Endodermal cell (in vitro differentiated cells): Measurements from ENCODE around the gene CIB4. TPM values are rescaled to one million over a fixed set of nuclear protein-coding genes. Genes with fewer than 3 reads are reported as not detected.
A peak's percentile ranks its signal among the peaks of the same experiment; 100 is the strongest.
"Not testable (repeated sequence)": the region's sequence is repeated elsewhere in the genome, so short reads cannot be mapped to it uniquely, and the experiment has no call there.

Source experiments
- DNase-seq: peaks from one replicate; pipeline ENCODE4 v3.0.0-alpha.2; 2017
- H3K27ac ChIP-seq: 2 replicates; pipeline ENCODE4 v1.5.1; 2013; ENCODE audit warnings: mild to moderate bottlenecking, low read depth, low read length, moderate library complexity
- H3K27me3 ChIP-seq: 2 replicates; pipeline ENCODE4 v1.6.1; 2013; ENCODE audit warnings: mild to moderate bottlenecking, low read length, moderate library complexity; ENCODE audit not compliant: insufficient read depth, control insufficient read depth, poor library complexity, severe bottlenecking
- H3K36me3 ChIP-seq: 2 replicates; pipeline ENCODE4 v1.7.0; 2013; ENCODE audit warnings: mild to moderate bottlenecking, low read length, moderate library complexity; ENCODE audit not compliant: control insufficient read depth, insufficient read depth
- H3K4me1 ChIP-seq: one replicate; pipeline ENCODE4 v1.7.0; 2013; ENCODE audit warnings: low read length; ENCODE audit not compliant: control insufficient read depth, insufficient read depth
- H3K4me3 ChIP-seq: 2 replicates; pipeline ENCODE4 v1.5.1; 2013; ENCODE audit warnings: mild to moderate bottlenecking, low read length, moderate library complexity
- H3K9ac ChIP-seq: 2 replicates; pipeline ENCODE4 v1.6.1; 2013; ENCODE audit warnings: mild to moderate bottlenecking, low read length, moderate library complexity; ENCODE audit not compliant: poor library complexity, severe bottlenecking; ENCODE audit errors: extremely low read depth
- H3K9me3 ChIP-seq: 2 replicates; pipeline ENCODE4 v1.6.1; 2013; ENCODE audit warnings: mild to moderate bottlenecking, low read length, moderate library complexity; ENCODE audit not compliant: control insufficient read depth
- H3K27ac Mint-ChIP-seq: 2 replicates; pipeline ENCODE4 v1.8.0; 2020; ENCODE audit warnings: mixed read lengths
- H3K27me3 Mint-ChIP-seq: 2 replicates; pipeline ENCODE4 v1.8.0; 2021; ENCODE audit warnings: mild to moderate bottlenecking, mixed read lengths; ENCODE audit not compliant: insufficient read depth
- H3K36me3 Mint-ChIP-seq: 2 replicates; pipeline ENCODE4 v1.8.0; 2020; ENCODE audit warnings: low read depth, mixed read lengths
- H3K4me1 Mint-ChIP-seq: 2 replicates; pipeline ENCODE4 v1.8.0; 2020; ENCODE audit warnings: mixed read lengths
- H3K4me3 Mint-ChIP-seq: 2 replicates; pipeline ENCODE4 v1.8.0; 2020; ENCODE audit warnings: mild to moderate bottlenecking, moderate library complexity, mixed read lengths
- H3K9me3 Mint-ChIP-seq: 2 replicates; pipeline ENCODE4 v1.8.0; 2020; ENCODE audit warnings: mild to moderate bottlenecking, mixed read lengths
- CTCF ChIP-seq: fragments of 200-600 bp; sonication (generic); conservative IDR thresholded peaks from 2 replicates; pipeline ENCODE4 v1.5.0; 2021; ENCODE audit warnings: antibody characterized with exemption, mild to moderate bottlenecking
- WGBS, 2 experiments: methylation state at CpG; one replicate each; pipeline versions ENCODE4 v1.1.5 to v1.1.7; 2013; ENCODE audit warnings: missing lambda C conversion rate in 2 of 2, mixed read lengths in 1 of 2; ENCODE audit not compliant: insufficient coverage in 1 of 2, insufficient read length in 1 of 2; 5-methylcytosine and 5-hydroxymethylcytosine counted together
- total RNA-seq, 2 donors: library from RNA; stranded (reverse); fragmentation: NEBNext Ultra II Directional in 1 of 2; extraction: Animal tissue kit (Norgen Biotek cat#: 25700) in 1 of 2; gene quantifications; 2 replicates in 1 of 2; 3 replicates in 1 of 2; pipeline ENCODE4 v1.2.1, GENCODE V29; 2021

Gene CIB4
- total RNA-seq, 2 donors from 2014 or later: not detected

GRCh38 chr2:26668856-26669750 is 27.9 kb upstream of the CIB4 start:
- Histone ChIP-seq H3K4me3 (no peak overlapping the region), H3K36me3 (no peaks in the 10 kb centered on the region), H3K9me3 (no peaks in the 10 kb centered on the region), H3K27ac (no peak overlapping the region), H3K4me1 (no peaks in the 10 kb centered on the region), H3K9ac (no peak overlapping the region), H3K27me3 (no peaks in the 10 kb centered on the region)
- no peaks in the 10 kb centered on the region for H3K4me1 Mint-ChIP-seq
- WGBS, 2 experiments: 84 to 97% methylated on average over 7 to 8 of the region's 8 CpGs
- peak; percentile 40 for DNase-seq
- no peak overlapping the region for H3K27ac Mint-ChIP-seq
- peaks cover 3% of the 10 kb centered on the region for H3K9me3 Mint-ChIP-seq
- no peak overlapping the region for H3K4me3 Mint-ChIP-seq
- no peak for TF ChIP-seq CTCF
- H3K27me3 Mint-ChIP-seq: no peaks in the 10 kb centered on the region
- no peaks in the 10 kb centered on the region for H3K36me3 Mint-ChIP-seq

GRCh38 chr2:26668041-26668440 is 26.9 kb upstream of the CIB4 start:
- Histone ChIP-seq H3K4me1 (no peaks in the 10 kb centered on the region), H3K4me3 (no peak overlapping the region), H3K36me3 (no peaks in the 10 kb centered on the region), H3K27me3 (no peaks in the 10 kb centered on the region), H3K9me3 (no peaks in the 10 kb centered on the region), H3K9ac (no peak overlapping the region), H3K27ac (no peak overlapping the region)
- peak; percentile 18 for DNase-seq
- H3K36me3 Mint-ChIP-seq: no peaks in the 10 kb centered on the region
- TF ChIP-seq CTCF: no peak
- H3K4me1 Mint-ChIP-seq: no peaks in the 10 kb centered on the region
- no peaks in the 10 kb centered on the region for H3K27me3 Mint-ChIP-seq
- WGBS, 2 experiments: 94 to 96% methylated on average over 2 to 4 of the region's 4 CpGs
- peaks cover 5% of the 10 kb centered on the region for H3K9me3 Mint-ChIP-seq
- H3K4me3 Mint-ChIP-seq: no peak overlapping the region
- no peak overlapping the region for H3K27ac Mint-ChIP-seq

- H3K27me3 Mint-ChIP-seq: no peaks in the 10 kb centered on the region
- Histone ChIP-seq H3K36me3 (no peaks in the 10 kb centered on the region), H3K9ac (no peak overlapping the region), H3K9me3 (no peaks in the 10 kb centered on the region), H3K27me3 (no peaks in the 10 kb centered on the region), H3K4me1 (no peaks in the 10 kb centered on the region), H3K27ac (no peak overlapping the region), H3K4me3 (no peak overlapping the region)
- no peak overlapping the region for H3K27ac Mint-ChIP-seq
- no peaks in the 10 kb centered on the region for H3K4me1 Mint-ChIP-seq
- peak; percentile 24 for DNase-seq
- no peaks in the 10 kb centered on the region for H3K36me3 Mint-ChIP-seq
- TF ChIP-seq CTCF: no peak
- H3K4me3 Mint-ChIP-seq: no peak overlapping the region
- H3K9me3 Mint-ChIP-seq: peaks cover 5% of the 10 kb centered on the region
- WGBS, 2 experiments: 64 to 79% methylated on average over 1 to 2 of the region's 2 CpGs
Measured at GRCh38 chr2:26666671-26667070, 25.5 kb upstream of the CIB4 start.

- not testable (repeated sequence) for H3K9ac ChIP-seq
Measured at GRCh38 chr2:26665296-26665695, 24.1 kb upstream of the CIB4 start.

More at GRCh38 chr2:26665296-26665695, 24.1 kb upstream of the CIB4 start:
- H3K4me1 ChIP-seq, H3K27ac Mint-ChIP-seq, H3K27ac ChIP-seq, H3K4me1 Mint-ChIP-seq, H3K4me3 ChIP-seq, DNase-seq, H3K36me3 ChIP-seq, H3K27me3 Mint-ChIP-seq, H3K9me3 ChIP-seq, H3K36me3 Mint-ChIP-seq, H3K27me3 ChIP-seq, H3K4me3 Mint-ChIP-seq: not testable (repeated sequence)
- peaks cover 16% of the 10 kb centered on the region for H3K9me3 Mint-ChIP-seq
- 84% methylated on average over 19 of the region's 21 CpGs; no CpG with 5 or more reads in 1 of the 2 experiments for WGBS, 2 experiments
